Neural crest cell (in vitro differentiated cells): ENCODE measurements around the gene PAQR3. TPM values are rescaled to one million over a fixed set of nuclear protein-coding genes. Genes with fewer than 3 reads are reported as not detected.

Experiments
- DNase-seq: peaks from one replicate; pipeline ENCODE4 v3.0.0; 2021; ENCODE audit warnings: low read depth, mixed read lengths, low spot score
- H3K27ac Mint-ChIP-seq: one replicate; pipeline ENCODE4 v1.8.0; 2021; ENCODE audit warnings: mild to moderate bottlenecking, mixed read lengths; ENCODE audit not compliant: unreplicated experiment
- H3K27me3 Mint-ChIP-seq: 2 replicates; pipeline ENCODE4 v1.8.0; 2021; ENCODE audit warnings: low read depth, mild to moderate bottlenecking, mixed read lengths
- H3K36me3 Mint-ChIP-seq: 2 replicates; pipeline ENCODE4 v1.8.0; 2021; ENCODE audit warnings: low read depth, mild to moderate bottlenecking, mixed read lengths
- H3K4me1 Mint-ChIP-seq: 2 replicates; pipeline ENCODE4 v1.8.0; 2021; ENCODE audit warnings: mixed read lengths
- H3K4me3 Mint-ChIP-seq: one replicate; pipeline ENCODE4 v1.8.0; 2021; ENCODE audit warnings: mild to moderate bottlenecking, mixed read lengths
- H3K9me3 Mint-ChIP-seq: 2 replicates; pipeline ENCODE4 v1.8.0; 2021; ENCODE audit warnings: mixed read lengths
- total RNA-seq: library from RNA; stranded (reverse); gene quantifications from 2 replicates; pipeline ENCODE4 v1.2.1, GENCODE V29; 2021
- TF ChIP-seq, protein P1 (sequence below): fragments of 200-600 bp; sonication (generic); conservative IDR thresholded peaks from 2 replicates; pipeline ENCODE4 v1.5.0; 2021; ENCODE audit warnings: antibody characterized with exemption, mild to moderate bottlenecking

The PAQR3 gene
- total RNA-seq, 1 donor from 2014 or later: 28.8 TPM

DNA sequence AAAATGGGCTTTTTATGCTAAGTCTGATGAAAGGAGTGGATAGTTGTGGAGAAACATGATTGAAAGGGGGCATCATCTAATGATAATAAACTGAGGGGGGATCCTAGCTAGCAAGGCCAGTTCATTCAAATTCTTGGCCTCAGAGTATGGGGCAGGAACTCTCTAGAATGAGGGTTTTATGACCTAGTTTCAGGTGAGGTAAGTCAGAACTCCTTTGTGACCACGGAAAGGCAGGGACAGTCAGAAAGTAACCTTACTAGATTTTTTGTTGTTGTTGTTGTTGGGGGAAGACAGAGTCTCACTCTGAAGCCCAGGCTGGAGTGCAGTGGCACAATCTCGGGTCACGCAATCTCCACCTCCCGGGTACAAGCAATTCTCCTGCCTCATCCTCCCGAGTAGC, 1.5 kb upstream of the PAQR3 start:
- no peaks in the 10 kb centered on the region for H3K9me3 Mint-ChIP-seq
- no peak overlapping the region for H3K27ac Mint-ChIP-seq
- no peak overlapping the region for H3K4me3 Mint-ChIP-seq
- peaks cover 35% of the 10 kb centered on the region for H3K27me3 Mint-ChIP-seq
- TF ChIP-seq, protein P1, sequence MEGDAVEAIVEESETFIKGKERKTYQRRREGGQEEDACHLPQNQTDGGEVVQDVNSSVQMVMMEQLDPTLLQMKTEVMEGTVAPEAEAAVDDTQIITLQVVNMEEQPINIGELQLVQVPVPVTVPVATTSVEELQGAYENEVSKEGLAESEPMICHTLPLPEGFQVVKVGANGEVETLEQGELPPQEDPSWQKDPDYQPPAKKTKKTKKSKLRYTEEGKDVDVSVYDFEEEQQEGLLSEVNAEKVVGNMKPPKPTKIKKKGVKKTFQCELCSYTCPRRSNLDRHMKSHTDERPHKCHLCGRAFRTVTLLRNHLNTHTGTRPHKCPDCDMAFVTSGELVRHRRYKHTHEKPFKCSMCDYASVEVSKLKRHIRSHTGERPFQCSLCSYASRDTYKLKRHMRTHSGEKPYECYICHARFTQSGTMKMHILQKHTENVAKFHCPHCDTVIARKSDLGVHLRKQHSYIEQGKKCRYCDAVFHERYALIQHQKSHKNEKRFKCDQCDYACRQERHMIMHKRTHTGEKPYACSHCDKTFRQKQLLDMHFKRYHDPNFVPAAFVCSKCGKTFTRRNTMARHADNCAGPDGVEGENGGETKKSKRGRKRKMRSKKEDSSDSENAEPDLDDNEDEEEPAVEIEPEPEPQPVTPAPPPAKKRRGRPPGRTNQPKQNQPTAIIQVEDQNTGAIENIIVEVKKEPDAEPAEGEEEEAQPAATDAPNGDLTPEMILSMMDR: no peak
- peaks cover 2% of the 10 kb centered on the region for H3K36me3 Mint-ChIP-seq
- peaks cover 25% of the 10 kb centered on the region for H3K4me1 Mint-ChIP-seq
- DNase-seq: no peak

DNA sequence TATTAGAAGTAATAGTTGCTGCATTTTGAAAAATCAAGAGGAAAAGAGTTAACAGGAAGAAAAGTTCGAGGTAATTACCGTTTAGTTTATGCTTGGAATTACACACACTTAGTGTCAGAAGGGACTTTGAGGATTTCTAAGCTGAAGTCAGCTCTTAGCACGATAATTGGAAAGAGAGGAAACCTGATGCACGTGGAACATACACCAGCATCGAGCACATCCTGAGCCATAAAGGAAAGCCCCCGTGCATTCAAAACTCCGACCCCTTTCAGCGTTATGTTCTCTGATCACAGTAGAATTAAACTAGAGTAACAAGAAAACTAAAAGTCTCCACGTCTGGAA, 400 bp upstream of the PAQR3 start:
- Mint-ChIP-seq H3K4me1 (peaks cover 25% of the 10 kb centered on the region), H3K9me3 (no peaks in the 10 kb centered on the region), H3K27ac (no peak overlapping the region), H3K36me3 (peaks cover 2% of the 10 kb centered on the region), H3K4me3 (peak overlapping the region; percentile 91), H3K27me3 (peaks cover 31% of the 10 kb centered on the region)
- DNase-seq: no peak
- TF ChIP-seq, protein P1: no peak

DNA sequence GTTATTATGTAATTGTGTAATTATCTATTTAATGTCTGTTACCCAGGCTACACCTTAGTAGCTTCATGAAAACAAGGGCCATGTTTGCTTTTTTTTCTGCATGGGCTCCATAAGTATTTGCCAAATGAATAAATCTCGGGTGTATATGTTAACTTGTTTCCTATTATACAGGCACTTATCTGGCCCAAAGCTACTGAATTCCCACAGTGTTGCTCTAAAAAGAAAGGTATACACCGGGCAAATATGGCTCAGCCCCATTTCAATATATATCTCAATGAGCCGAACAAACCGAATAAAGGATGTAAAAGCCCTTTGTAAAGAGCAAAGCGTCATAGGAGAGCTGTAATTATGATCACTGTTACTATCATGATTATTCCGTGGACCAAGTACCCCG, 767 bp downstream of the PAQR3 start:
- H3K4me1 Mint-ChIP-seq: peaks cover 25% of the 10 kb centered on the region
- TF ChIP-seq, protein P1: no peak
- H3K9me3 Mint-ChIP-seq: no peaks in the 10 kb centered on the region
- H3K27ac Mint-ChIP-seq: peak overlapping the region; percentile 86
- DNase-seq: no peak
- peaks cover 20% of the 10 kb centered on the region for H3K27me3 Mint-ChIP-seq
- peaks cover 2% of the 10 kb centered on the region for H3K36me3 Mint-ChIP-seq
- peak overlapping the region; percentile 95 for H3K4me3 Mint-ChIP-seq

DNA sequence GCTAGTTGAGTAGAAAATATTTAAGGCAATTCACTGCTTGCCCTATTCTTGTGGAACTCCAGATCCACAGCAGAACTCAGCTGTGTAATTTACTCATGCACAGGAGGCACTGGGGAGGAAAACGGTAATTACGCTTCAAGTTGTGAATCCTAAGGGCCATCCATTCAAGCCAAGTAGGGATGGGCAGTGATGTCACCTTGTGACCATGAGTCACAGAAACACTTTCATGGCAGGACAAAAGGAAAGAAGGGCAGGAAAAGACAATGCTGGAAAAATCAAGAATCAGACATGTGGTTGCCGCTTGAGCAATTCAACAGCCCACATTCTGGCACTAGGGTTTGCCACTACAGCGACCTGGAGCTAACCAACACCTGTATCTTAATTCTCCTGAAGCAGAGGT, 1.4 kb downstream of the PAQR3 start:
- Mint-ChIP-seq H3K27ac (no peak overlapping the region), H3K4me3 (peak overlapping the region; percentile 87), H3K27me3 (peaks cover 16% of the 10 kb centered on the region), H3K4me1 (peaks cover 25% of the 10 kb centered on the region), H3K36me3 (peaks cover 5% of the 10 kb centered on the region), H3K9me3 (no peaks in the 10 kb centered on the region)
- no peak for DNase-seq
- TF ChIP-seq, protein P1: no peak

DNA sequence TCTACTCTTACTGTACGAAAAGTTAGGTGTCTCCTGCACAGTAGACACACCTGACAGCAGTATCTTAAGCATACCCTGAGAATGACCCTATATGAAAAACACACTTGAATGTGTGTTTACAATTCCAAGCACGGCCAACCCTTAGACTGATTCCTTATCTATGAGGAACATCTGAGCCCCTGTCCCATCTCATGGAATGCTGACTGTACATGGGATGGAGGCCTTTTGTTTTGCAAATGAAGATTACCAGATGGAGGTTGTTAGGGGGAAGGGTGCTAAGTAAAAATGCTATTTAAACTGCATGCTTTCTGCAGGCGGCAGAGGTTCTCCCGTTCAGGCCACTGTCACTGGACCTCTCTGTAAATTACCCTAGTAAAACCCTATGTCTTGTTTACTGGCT, 2.2 kb downstream of the PAQR3 start:
- Mint-ChIP-seq H3K4me3 (peak overlapping the region; percentile 87), H3K27ac (no peak overlapping the region), H3K4me1 (peaks cover 25% of the 10 kb centered on the region), H3K27me3 (peaks cover 12% of the 10 kb centered on the region), H3K9me3 (no peaks in the 10 kb centered on the region), H3K36me3 (peaks cover 5% of the 10 kb centered on the region)
- TF ChIP-seq, protein P1: no peak
- no peak for DNase-seq
